Skeletal muscle cell (primary cell): ENCODE data around the gene CMAS.
A peak's percentile ranks its signal among the peaks of the same experiment; 100 is the strongest.
"Not testable (repeated sequence)": the region's sequence is repeated elsewhere in the genome, so short reads cannot be mapped to it uniquely, and the experiment has no call there.

Experiments used
- DNase-seq: peaks from one replicate; pipeline ENCODE4 v3.0.0-alpha.2; 2010; ENCODE audit warnings: low read depth
- H3K4me3 ChIP-seq: 2 replicates; pipeline ENCODE4 v1.5.1; 2011; ENCODE audit warnings: low read depth, mild to moderate bottlenecking, control low read depth, low read length, moderate library complexity

The CMAS gene

GRCh38 chr12:22043943-22044342, 2.1 kb upstream of the CMAS start:
- no peak for DNase-seq
- no peak overlapping the region for H3K4me3 ChIP-seq

DNA sequence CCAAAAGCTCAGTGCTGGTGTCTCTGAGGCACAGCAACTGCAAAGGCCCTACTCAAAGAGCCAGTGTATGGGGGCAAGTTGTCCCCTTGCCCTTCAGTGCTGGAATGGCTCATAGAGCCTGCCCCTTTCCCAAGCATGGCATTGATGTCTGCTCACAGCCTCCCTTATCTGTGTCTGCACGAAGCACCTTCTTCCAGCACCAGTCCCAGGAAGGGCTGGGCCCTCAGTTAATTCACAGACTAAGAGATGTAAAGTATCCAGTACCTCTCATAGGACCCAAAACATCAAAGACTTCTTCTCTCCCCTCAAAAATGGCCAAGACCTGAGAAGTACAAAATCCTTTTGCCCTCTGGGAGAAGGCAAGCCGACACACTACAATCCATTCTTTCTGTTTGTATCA, 1.6 kb upstream of the CMAS start:
- H3K4me3 ChIP-seq: no peak overlapping the region
- no peak for DNase-seq

GRCh38 chr12:22046968-22047390, 961 bp downstream of the CMAS start:
- peak overlapping the region; percentile 86 for H3K4me3 ChIP-seq
- DNase-seq: no peak

DNA sequence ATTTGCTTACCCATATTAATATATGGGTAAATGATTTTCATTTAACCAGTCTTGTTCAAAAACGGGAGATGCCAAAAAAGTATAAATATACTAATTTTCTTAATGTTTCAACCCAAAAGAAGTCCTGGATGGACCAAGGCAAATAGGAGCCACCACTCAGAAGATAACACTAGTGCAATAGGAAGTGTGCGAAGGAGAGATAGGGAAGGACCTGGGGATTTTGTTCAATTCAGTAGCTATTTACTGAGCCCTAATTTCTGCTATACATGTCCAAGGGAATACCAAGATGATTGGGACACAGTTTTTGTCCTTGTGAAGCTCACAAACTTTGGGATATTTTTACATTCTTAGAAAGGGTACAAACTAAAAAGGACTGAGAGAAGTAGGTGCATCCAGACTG, 1.5 kb downstream of the CMAS start:
- H3K4me3 ChIP-seq: no peak overlapping the region
- DNase-seq: no peak

DNA sequence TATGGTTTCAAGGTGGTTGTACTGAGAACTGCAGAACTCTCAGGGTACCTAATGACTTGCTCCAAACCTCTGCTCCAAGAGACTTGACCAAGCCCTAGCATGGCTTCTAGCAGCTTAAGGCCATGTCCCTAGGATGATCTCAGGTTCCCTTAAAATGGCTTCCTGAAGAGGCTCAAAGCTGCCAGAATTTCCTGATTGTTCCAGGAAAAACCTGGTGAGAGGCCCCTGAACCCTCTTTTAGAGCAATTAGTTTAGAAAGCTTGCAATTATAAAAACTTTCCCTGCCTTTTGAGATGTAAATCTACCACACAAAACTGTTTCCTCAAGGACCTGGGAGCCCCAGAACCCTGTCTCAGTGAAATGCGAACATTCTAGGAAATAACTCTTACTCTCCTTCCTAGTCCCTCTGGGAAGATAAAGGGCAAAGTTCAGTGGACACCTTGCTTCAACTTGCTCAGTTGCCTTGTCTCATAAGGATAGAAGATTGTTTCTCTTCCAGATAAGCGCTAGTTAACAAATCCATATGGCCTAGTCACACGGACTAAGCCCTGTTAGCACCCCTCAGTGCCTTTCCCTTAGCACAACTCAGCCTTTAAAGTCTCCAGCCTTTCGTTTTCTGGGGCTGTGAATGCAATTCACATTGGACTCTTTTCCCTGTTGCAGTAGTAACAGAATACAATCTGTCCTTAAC, 2.5 kb downstream of the CMAS start:
- no peak for DNase-seq

DNA sequence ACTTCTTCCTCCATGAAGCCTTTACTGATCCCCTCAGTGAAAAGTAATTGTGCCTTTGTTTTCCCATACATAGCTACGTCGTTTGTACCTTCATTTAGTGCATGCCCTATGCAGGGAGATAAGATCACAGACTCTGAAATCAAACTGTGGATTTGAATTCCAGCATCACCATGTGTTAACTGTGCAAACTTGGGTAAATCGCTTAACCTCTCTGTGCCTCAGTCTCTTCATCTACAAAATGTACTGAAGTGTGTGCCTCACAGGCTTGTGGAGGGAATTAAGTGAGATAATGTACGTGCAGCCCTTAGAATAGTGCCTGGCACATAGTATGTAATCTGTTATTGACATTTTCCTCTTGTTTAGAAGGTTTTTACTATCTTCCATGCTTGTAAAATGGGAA, 4.1 kb downstream of the CMAS start:
- DNase-seq: no peak
- no peak overlapping the region for H3K4me3 ChIP-seq

More for the DNA sequence above, 2.5 kb downstream of the CMAS start:
- H3K4me3 ChIP-seq: no peak overlapping the region

- no peak overlapping the region for H3K4me3 ChIP-seq
- DNase-seq: no peak
These were observed 5.2 kb downstream of the CMAS start for GRCh38 chr12:22051114-22051698.

DNA sequence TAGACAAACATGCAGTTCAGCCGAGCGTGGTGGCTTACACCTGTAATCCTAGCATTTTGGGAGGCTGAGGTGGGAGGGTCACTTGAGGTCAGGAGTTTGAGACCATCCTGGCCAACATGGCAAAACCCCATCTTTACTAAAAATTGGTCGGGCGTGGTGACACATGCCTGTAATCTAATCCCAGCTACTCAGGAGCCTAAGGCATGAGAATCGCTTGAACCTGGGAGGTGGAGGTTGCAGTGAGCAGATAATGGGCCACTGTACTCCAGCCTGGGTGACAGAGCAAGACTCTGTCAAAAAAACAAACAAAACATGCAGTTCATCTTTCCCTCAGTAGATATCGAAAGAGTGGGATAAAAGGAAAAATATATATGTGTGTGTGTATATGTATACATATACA, 7.0 kb downstream of the CMAS start:
- H3K4me3 ChIP-seq, DNase-seq: not testable (repeated sequence)

DNA sequence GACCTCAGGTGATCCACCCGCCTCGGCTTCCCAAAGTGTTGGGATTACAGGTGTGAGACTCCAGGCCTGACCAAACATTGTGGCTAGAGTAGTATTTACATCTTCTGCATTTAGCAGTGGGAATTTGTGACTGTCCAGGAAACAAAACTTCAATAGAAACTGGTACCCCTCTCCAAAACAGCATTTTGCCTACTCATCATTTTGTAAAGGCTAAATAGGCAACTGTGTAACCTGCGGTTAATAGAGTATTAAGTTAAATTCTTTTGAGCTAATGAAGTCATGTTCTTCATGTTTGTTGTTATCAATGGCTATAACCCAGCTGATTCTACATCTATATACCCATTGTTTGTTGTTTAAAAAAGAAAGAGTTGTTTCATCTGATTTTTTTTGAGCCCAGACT, 8.1 kb downstream of the CMAS start:
- DNase-seq: no peak
- no peak overlapping the region for H3K4me3 ChIP-seq

- no peak overlapping the region for H3K4me3 ChIP-seq
- DNase-seq: no peak
These were observed 10.6 kb downstream of the CMAS start for GRCh38 chr12:22056607-22057006.

- no peak overlapping the region for H3K4me3 ChIP-seq
- no peak for DNase-seq
These were observed 14.1 kb downstream of the CMAS start for GRCh38 chr12:22059976-22060647.

DNA sequence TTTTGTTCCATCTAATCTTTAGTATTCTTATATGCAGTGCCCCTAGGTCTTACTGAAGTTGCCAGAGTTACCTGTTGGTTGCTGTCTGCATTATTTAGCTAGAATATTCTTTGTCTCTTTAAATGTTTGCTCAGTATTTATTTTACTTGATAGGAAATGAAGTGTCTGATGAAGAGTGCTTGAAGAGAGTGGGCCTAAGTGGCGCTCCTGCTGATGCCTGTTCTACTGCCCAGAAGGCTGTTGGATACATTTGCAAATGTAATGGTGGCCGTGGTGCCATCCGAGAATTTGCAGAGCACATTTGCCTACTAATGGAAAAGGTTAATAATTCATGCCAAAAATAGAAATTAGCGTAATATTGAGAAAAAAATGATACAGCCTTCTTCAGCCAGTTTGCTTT, 18.9 kb downstream of the CMAS start:
- DNase-seq: no peak
- no peak overlapping the region for H3K4me3 ChIP-seq

- H3K4me3 ChIP-seq: no peak overlapping the region
- no peak for DNase-seq
These were observed 20.3 kb downstream of the CMAS start for GRCh38 chr12:22066310-22066709.

DNA sequence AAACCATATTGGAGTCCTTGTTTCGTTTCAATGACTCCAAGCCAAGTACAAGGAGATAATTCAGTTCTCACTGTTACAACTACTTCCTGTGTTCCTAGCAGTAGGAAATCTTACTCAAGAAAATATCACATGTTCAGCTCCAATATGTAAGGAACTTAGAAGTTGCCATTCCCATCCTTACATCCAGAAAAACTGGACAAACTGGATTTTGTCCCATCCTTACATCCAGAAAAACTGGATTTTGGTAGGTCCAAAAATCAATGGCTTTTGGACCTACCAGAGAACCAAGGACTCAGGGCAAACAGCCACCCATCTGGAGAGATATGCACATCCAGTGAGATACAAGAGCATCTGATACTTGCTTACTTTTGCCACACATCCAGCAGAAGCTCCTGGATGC, 23.8 kb downstream of the CMAS start:
- no peak overlapping the region for H3K4me3 ChIP-seq
- DNase-seq: no peak

DNA sequence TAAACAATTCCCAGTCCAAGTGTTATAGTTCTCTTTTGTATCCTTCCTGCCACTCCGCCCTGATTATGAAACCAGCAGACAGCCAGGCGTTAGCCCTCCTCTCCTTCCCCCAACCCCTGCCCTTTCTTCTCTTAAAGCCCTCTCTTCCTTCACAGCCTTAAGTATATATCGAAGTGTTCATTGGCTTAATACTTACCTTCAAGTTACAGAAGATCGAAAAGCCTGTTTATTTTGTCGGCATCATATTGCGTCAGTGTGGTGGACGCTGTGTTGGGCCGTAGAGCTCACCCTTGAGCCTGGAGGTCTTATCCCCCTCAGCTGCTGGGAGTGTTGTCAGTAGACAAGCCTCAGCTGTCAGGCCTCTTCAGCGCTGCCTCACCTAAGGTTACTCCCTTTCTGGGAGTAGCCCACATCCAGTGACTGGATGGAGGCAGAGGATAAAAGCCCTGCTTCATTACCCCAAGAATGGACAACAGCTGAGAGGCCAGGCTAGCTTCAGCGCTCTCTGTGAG, 36.2 kb downstream of the CMAS start:
- no peak for DNase-seq
- H3K4me3 ChIP-seq: no peak overlapping the region

DNA sequence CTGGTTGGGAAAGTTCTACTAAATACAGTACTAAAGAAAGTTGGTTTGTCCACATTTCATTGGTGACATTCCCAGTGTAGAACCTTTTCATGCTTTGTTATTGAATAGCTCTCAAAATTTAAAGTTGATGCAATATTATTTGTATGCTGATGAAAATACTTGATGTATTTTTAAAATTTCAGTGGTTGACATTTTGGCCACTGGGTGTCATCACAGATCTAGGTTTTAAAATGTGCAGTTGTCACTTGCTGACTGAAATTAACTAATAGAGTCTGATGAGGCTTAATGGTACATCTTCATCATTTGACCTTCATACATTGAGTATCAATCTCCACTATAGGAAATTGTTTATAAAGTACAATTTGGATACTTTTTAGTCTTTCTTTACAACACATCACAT, 37.1 kb downstream of the CMAS start:
- DNase-seq: no peak

GRCh38 chr12:22084852-22085251, 38.8 kb downstream of the CMAS start:
- H3K4me3 ChIP-seq: no peak overlapping the region
- DNase-seq: no peak

More for the DNA sequence above, 37.1 kb downstream of the CMAS start:
- H3K4me3 ChIP-seq: no peak overlapping the region

GRCh38 chr12:22088886-22089285, 42.9 kb downstream of the CMAS start:
- no peak overlapping the region for H3K4me3 ChIP-seq
- no peak for DNase-seq

DNA sequence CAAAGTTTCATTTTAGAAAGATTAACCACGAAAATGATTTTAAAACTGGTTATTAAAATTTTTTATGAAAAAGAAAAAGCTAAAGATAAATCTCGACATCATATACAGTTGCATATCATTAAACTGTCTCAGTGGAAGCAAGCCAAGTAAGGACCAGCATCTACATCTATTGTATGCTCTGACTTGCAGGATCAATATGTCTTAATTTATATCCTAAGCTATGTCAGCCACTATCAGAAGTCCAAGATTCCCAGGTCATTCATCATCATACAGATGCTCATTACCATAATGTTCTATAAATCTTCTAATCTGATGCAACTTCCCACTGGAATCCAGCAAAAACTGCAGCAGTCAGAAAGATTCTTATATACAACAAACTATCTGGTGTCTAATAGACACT, 43.5 kb downstream of the CMAS start:
- DNase-seq: no peak
- H3K4me3 ChIP-seq: no peak overlapping the region

DNA sequence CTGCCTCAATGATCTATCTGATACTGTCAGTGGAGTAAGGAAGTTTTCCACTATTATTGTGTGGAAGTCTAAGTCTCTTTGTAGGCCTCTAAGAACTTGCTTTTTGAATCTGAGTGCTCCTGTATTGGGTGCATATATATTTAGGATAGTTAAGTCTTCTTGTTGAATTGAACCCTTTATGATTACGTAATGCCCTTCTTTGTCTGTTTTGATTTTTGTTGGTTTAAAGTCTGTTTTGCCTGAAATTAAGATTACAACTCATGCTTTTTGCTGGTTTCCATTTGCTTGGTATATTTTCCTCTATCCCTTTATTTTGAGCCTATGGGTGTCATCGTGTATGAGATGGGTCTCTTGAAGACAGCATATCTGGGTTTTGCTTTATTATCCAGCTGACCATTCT, 53.0 kb downstream of the CMAS start:
- not testable (repeated sequence) for H3K4me3 ChIP-seq, DNase-seq
